GM12878 (cell line): ENCODE results near the gene NLRC3. TPM values are rescaled to one million over a fixed set of nuclear protein-coding genes. Genes with fewer than 3 reads are reported as not detected.

Source experiments
- ATAC-seq: fragments of 200-7000 bp; cut with Tn5 transposase; 3 replicates; pipeline ENCODE4 v1.9.1; 2020; ENCODE audit warnings: mild to moderate bottlenecking, moderate library complexity
- BruUV-seq: library from RNA; stranded (reverse); fragments of 400-500 nt; replicated peaks from 2 replicates; lab custom pipeline; 2021; lab: Mats Ljungman, UMichigan
- CTCF ChIA-PET: fragments of 300-600 bp; sonication (Branson Sonifier 250); formaldehyde crosslinking; extraction: SDS; loops from one replicate; lab custom pipeline; 2021; ENCODE audit warnings: inconsistent platforms; lab: Yijun Ruan, JAX
- POLR2A ChIA-PET: fragments of 350-600 bp; formaldehyde crosslinking; extraction: SDS; loops from one replicate; lab custom pipeline; 2021; ENCODE audit warnings: inconsistent platforms; lab: Charles Lee
- RAD21 ChIA-PET: fragments of 300-600 bp; sonication (Branson Sonifier 250); formaldehyde crosslinking; loops from one replicate; lab custom pipeline; 2023; ENCODE audit warnings: antibody characterized with exemption; ENCODE audit not compliant: unreplicated experiment; lab: Charles Lee
- SMC1A ChIA-PET: fragments of 300-600 bp; sonication (Branson Sonifier 250); formaldehyde crosslinking; loops from one replicate; lab custom pipeline; 2023; ENCODE audit not compliant: unreplicated experiment, uncharacterized antibody; lab: Charles Lee
- DNase-seq: peaks from one replicate; pipeline ENCODE4 v3.0.0-alpha.2; 2011; ENCODE audit warnings: low read depth, low spot score
- FAIRE-seq: peaks from 3 replicates; lab custom pipeline; 2011; peaks lifted over from hg19 to GRCh38; lab: Jason Lieb, UNC
- H2AFZ ChIP-seq: 2 replicates; pipeline ENCODE4 v1.6.0; 2011; ENCODE audit warnings: low read depth, low read length, control low read depth; ENCODE audit not compliant: control insufficient read depth
- H3K27ac ChIP-seq: 2 replicates; pipeline ENCODE4 v1.5.1; 2011; ENCODE audit warnings: control low read depth; ENCODE audit not compliant: control insufficient read depth, insufficient read depth
- H3K27me3 ChIP-seq, 2 experiments: replicated peaks in 1 of 2; 2 replicates each; pipeline versions ENCODE4 v1.6.0 to v1.6.1; 2011; ENCODE audit warnings: low read length in 1 of 2; ENCODE audit not compliant: control insufficient read depth in 2 of 2, insufficient read depth in 2 of 2
- H3K36me3 ChIP-seq, 2 experiments: 2 replicates each; pipeline ENCODE4 v1.5.1; 2011; ENCODE audit warnings: low read length in 1 of 2; ENCODE audit not compliant: control insufficient read depth in 2 of 2, insufficient read depth in 2 of 2
- H3K4me1 ChIP-seq: 2 replicates; pipeline ENCODE4 v1.6.1; 2011; ENCODE audit warnings: mild to moderate bottlenecking, low read length, moderate library complexity, mixed read lengths; ENCODE audit not compliant: control insufficient read depth, insufficient read depth
- H3K4me2 ChIP-seq: 2 replicates; pipeline ENCODE4 v1.6.0; 2011; ENCODE audit warnings: control low read depth; ENCODE audit not compliant: control insufficient read depth, insufficient read depth
- H3K4me3 ChIP-seq: fragments of 200-600 bp; sonication (generic); 2 replicates; pipeline ENCODE4 v1.5.1; 2016
- H3K79me2 ChIP-seq: 2 replicates; pipeline ENCODE4 v1.6.0; 2011; ENCODE audit warnings: low read length; ENCODE audit not compliant: control insufficient read depth, insufficient read depth
- H3K9ac ChIP-seq: 2 replicates; pipeline ENCODE4 v1.8.0; 2011; ENCODE audit warnings: low read length, control low read depth, mixed read lengths; ENCODE audit not compliant: control insufficient read depth, insufficient read depth
- H3K9me3 ChIP-seq: replicated peaks from 3 replicates; pipeline ENCODE4 v1.5.1; 2011; ENCODE audit warnings: mild to moderate bottlenecking, low read length; ENCODE audit not compliant: control insufficient read depth, insufficient read depth
- H4K20me1 ChIP-seq: 2 replicates; pipeline ENCODE4 v1.6.0; 2011; ENCODE audit not compliant: control insufficient read depth, insufficient read depth
- CBX3 ChIP-seq: fragments of 200-600 bp; sonication (generic); IDR thresholded peaks from 2 replicates; pipeline ENCODE4 v1.6.1; 2016; ENCODE audit warnings: low read depth, borderline replicate concordance
- EP300 ChIP-seq, 2 experiments: fragments of 150-350 bp in 1 of 2; IDR thresholded peaks; 2 replicates each; pipeline ENCODE4 v1.6.1; 2011 to 2012; ENCODE audit warnings: low read depth in 2 of 2, low read length in 2 of 2, borderline replicate concordance in 1 of 2, improper control_type of control experiment in 1 of 2, inconsistent platforms in 1 of 2; ENCODE audit not compliant: control insufficient read depth in 1 of 2
- GABPA ChIP-seq: IDR thresholded peaks from 2 replicates; pipeline ENCODE4 v1.6.1; 2014; ENCODE audit warnings: antibody characterized with exemption, low read depth, mild to moderate bottlenecking, inconsistent platforms
- MTA2 ChIP-seq: fragments of 450-650 bp; IDR thresholded peaks from 2 replicates; pipeline ENCODE4 v1.6.1; 2016; ENCODE audit warnings: low read depth, mild to moderate bottlenecking, moderate library complexity
- NRF1 ChIP-seq: conservative IDR thresholded peaks from 2 replicates; pipeline ENCODE4 v1.6.1; 2011; ENCODE audit warnings: mild to moderate bottlenecking, low read depth, low read length, improper control_type of control experiment
- POLR2AphosphoS2 ChIP-seq: IDR thresholded peaks from 2 replicates; pipeline ENCODE4 v1.6.1; 2011; ENCODE audit warnings: low read depth, mild to moderate bottlenecking, low read length, improper control_type of control experiment, moderate library complexity
- RB1 ChIP-seq: fragments of 450-650 bp; formaldehyde crosslinking; IDR thresholded peaks from 2 replicates; pipeline ENCODE4 v1.6.1; 2017; ENCODE audit warnings: mild to moderate bottlenecking, borderline replicate concordance
- TARDBP ChIP-seq: IDR thresholded peaks from 2 replicates; pipeline ENCODE4 v1.6.1; 2016; ENCODE audit warnings: borderline replicate concordance
- ZBTB11 ChIP-seq: fragments of 450-650 bp; formaldehyde crosslinking; IDR thresholded peaks from 2 replicates; pipeline ENCODE4 v1.5.0; 2022; ENCODE audit warnings: mild to moderate bottlenecking, missing genetic modification characterization
- ZNF687 ChIP-seq: fragments of 450-650 bp; IDR thresholded peaks from 2 replicates; pipeline ENCODE4 v1.6.1; 2017; ENCODE audit warnings: mild to moderate bottlenecking, moderate library complexity
- WGBS: methylation state at CpG from one replicate; pipeline ENCODE4 v1.1.6; 2016; ENCODE audit warnings: low lambda C conversion rate; ENCODE audit not compliant: insufficient replicate concordance, insufficient coverage; ENCODE audit errors: missing lambda C conversion rate; 5-methylcytosine and 5-hydroxymethylcytosine counted together
- in situ Hi-C: fragments of 300-500 bp; cut with MboI; formaldehyde crosslinking; loops from 9 replicates; pipeline ENCODE4 v1.14.3; 2018; ENCODE audit warnings: mixed read lengths
- intact Hi-C: fragments of 100-400 bp; cut with micrococcal nuclease; formaldehyde crosslinking; loops from one replicate; pipeline ENCODE4 v1.14.2; 2022; ENCODE audit not compliant: unreplicated experiment
- polyA plus RNA-seq, 11 experiments: library from polyadenylated mRNA; depleted of rRNA in 4 of 11; unstranded in 6 of 11; stranded (reverse) in 5 of 11; fragments of >200 nt; fragmentation: Nextera tagmentation in 4 of 11; fragmentation: Illumina TruSeq in 1 of 11; extraction: Ambion mirVana in 4 of 11; extraction: Trizol in 1 of 11; gene quantifications; 1 replicate in 1 of 11; 2 replicates in 10 of 11; pipeline versions ENCODE4 v1.2.1 to v1.2.3, GENCODE V29; 2011 to 2016; ENCODE audit warnings: inconsistent platforms in 2 of 11, missing spikeins in 2 of 11, low read depth in 1 of 11
- total RNA-seq, 4 experiments: library from RNA; depleted of rRNA in 3 of 4; stranded (reverse); fragments of >200 nt in 3 of 4; fragmentation: Illumina TruSeq in 1 of 4; extraction: Trizol in 1 of 4; gene quantifications; 2 replicates each; pipeline versions ENCODE4 v1.2.1 to v1.2.3, GENCODE V29; 2013 to 2021

NLRC3 gene
- total and polyA plus RNA-seq, 10 of the 15 experiments (the other 5 are each of a cell fraction or from before 2014, with no cell fraction given) = 2.2 to 17.8 (median 7.6) TPM

- TF ChIP-seq ZBTB11 (CRISPR knock-in tag) = no peak
Observed at GRCh38 chr16:3583303-3584038, 6.3 kb upstream of the NLRC3 start (continued).

- 89% methylated on average over 34 of the region's 36 CpGs for WGBS
- CTCF ChIA-PET = no interaction called here
- TF ChIP-seq TARDBP (no peak), GABPA (no peak), RB1 (no peak), ZNF687 (no peak), EP300 (IDR thresholded peaks at IDR 0.05; ENCODE audit: borderline replicate concordance in 1 of 2, control insufficient read depth in 1 of 2, low read depth in 2 of 2, low read length in 2 of 2) (no peak), NRF1 (no peak), POLR2AphosphoS2 (no peak), MTA2 (no peak), CBX3 (no peak)
Observed at GRCh38 chr16:3582276-3583165, 5.3 kb upstream of the NLRC3 start.

More at GRCh38 chr16:3582276-3583165, 5.3 kb upstream of the NLRC3 start:
- ChIA-PET SMC1A (no interaction called here), RAD21 (no interaction called here), POLR2A (no interaction called here)
- H3K36me3 ChIP-seq = peaks cover 0 to 2% of the 10 kb centered on the region in 2 experiments; a peak in 1 of 4 replicates
- H4K20me1 ChIP-seq = no peaks in the 10 kb centered on the region
- intact Hi-C loops = no loop called here
- H3K4me1 ChIP-seq = peaks cover 34% of the 10 kb centered on the region
- no peak overlapping the region for H3K4me3 ChIP-seq
- no peak overlapping the region for H2AFZ ChIP-seq
- no peak overlapping the region for H3K27ac ChIP-seq
- BruUV-seq = no TSS peak
- no peak for DNase-seq
- H3K4me2 ChIP-seq = no peak overlapping the region
- H3K9me3 ChIP-seq = no peaks in the 10 kb centered on the region
- ATAC-seq = no peak
- H3K79me2 ChIP-seq = peaks cover under 1% of the 10 kb centered on the region; the same call in 1 of the 2 replicates
- no peak for FAIRE-seq
- no peak overlapping the region for H3K9ac ChIP-seq
- H3K27me3 ChIP-seq = no peaks in the 10 kb centered on the region
- in situ Hi-C loops = no loop called here
